Gastroesophageal sphincter (tissue), 4 donors: ENCODE results near the gene COLEC11. TPM values are rescaled to one million over a fixed set of nuclear protein-coding genes. Genes with fewer than 3 reads are reported as not detected.

Source experiments
- ATAC-seq: fragments of 150-250 bp; one replicate; pipeline ENCODE4 v1.9.1; 2016; ENCODE audit warnings: mild to moderate bottlenecking, moderate library complexity
- H3K27ac ChIP-seq, 4 donors: fragments of 200-600 bp; sonication (generic) in 3 of 4; 1 replicate in 3 of 4; 2 replicates in 1 of 4; pipeline ENCODE4 v1.5.1; 2016 to 2019
- H3K27me3 ChIP-seq: fragments of 200-600 bp; sonication (generic); one replicate; pipeline ENCODE4 v1.5.1; 2019
- H3K36me3 ChIP-seq, 2 donors: fragments of 200-600 bp; sonication (generic); one replicate each; pipeline ENCODE4 v1.5.1; 2019; ENCODE audit warnings: control low read depth in 1 of 2
- H3K4me1 ChIP-seq, 3 donors: fragments of 200-600 bp; sonication (generic); 1 replicate in 2 of 3; 2 replicates in 1 of 3; pipeline ENCODE4 v1.5.1; 2016 to 2019; ENCODE audit warnings: control low read depth in 2 of 3
- H3K4me3 ChIP-seq, 2 donors: fragments of 200-600 bp; sonication (generic); one replicate each; pipeline ENCODE4 v1.5.1; 2019; ENCODE audit warnings: mild to moderate bottlenecking in 1 of 2, moderate library complexity in 1 of 2
- H3K9me3 ChIP-seq, 3 donors: fragments of 200-600 bp; sonication (generic); one replicate each; pipeline ENCODE4 v1.5.1; 2017 to 2019; ENCODE audit warnings: control low read depth in 2 of 3
- EP300 ChIP-seq: sonication (generic); formaldehyde crosslinking; IDR thresholded peaks from one replicate; pipeline ENCODE4 v1.6.1; 2017; ENCODE audit warnings: antibody characterized with exemption, mild to moderate bottlenecking
- POLR2A ChIP-seq, 2 donors: fragments of 450-650 bp; IDR thresholded peaks; one replicate each; pipeline ENCODE4 v1.6.1; 2017; ENCODE audit warnings: antibody characterized with exemption in 2 of 2, mild to moderate bottlenecking in 2 of 2, moderate library complexity in 1 of 2
- POLR2AphosphoS5 ChIP-seq: sonication (generic); formaldehyde crosslinking; IDR thresholded peaks from one replicate; pipeline ENCODE4 v1.6.1; 2017; ENCODE audit warnings: antibody characterized with exemption
- WGBS, 2 donors: methylation state at CpG; one replicate each; pipeline ENCODE4 v1.1.5; 2018; ENCODE audit warnings: low coverage in 1 of 2; 5-methylcytosine and 5-hydroxymethylcytosine counted together
- total RNA-seq, 4 donors: library from RNA; depleted of rRNA; stranded (reverse); fragments of >200 nt; gene quantifications; one replicate each; pipeline ENCODE4 v1.1.0, GENCODE V29; 2016
- TF ChIP-seq, protein P1 (sequence below), 4 experiments: fragments of 200-600 bp in 2 of 4; fragments of 450-650 bp in 2 of 4; sonication (generic) in 1 of 4; IDR thresholded peaks; one replicate each; pipeline ENCODE4 v1.5.1; 2017 to 2019; ENCODE audit warnings: antibody characterized with exemption in 4 of 4, mild to moderate bottlenecking in 2 of 4, moderate library complexity in 2 of 4

COLEC11 gene
- total RNA-seq, 4 donors from 2014 or later, result 0.57 to 5.0 (median 3.1) TPM

GRCh38 chr2:3675687-3676086 is 80.8 kb downstream of the COLEC11 start:
- ATAC-seq, result no peak
- H3K27ac ChIP-seq, result no peak overlapping the region
- H3K27me3 ChIP-seq, result peaks cover 11% of the 10 kb centered on the region
- H3K9me3 ChIP-seq, result no peaks in the 10 kb centered on the region
- no peaks in the 10 kb centered on the region for H3K36me3 ChIP-seq
- WGBS, 2 donors, result 89 to 91% methylated on average over 3 to 4 of the region's 4 CpGs
- no peaks in the 10 kb centered on the region for H3K4me1 ChIP-seq
- TF ChIP-seq EP300, result no peak
- TF ChIP-seq, protein P1, sequence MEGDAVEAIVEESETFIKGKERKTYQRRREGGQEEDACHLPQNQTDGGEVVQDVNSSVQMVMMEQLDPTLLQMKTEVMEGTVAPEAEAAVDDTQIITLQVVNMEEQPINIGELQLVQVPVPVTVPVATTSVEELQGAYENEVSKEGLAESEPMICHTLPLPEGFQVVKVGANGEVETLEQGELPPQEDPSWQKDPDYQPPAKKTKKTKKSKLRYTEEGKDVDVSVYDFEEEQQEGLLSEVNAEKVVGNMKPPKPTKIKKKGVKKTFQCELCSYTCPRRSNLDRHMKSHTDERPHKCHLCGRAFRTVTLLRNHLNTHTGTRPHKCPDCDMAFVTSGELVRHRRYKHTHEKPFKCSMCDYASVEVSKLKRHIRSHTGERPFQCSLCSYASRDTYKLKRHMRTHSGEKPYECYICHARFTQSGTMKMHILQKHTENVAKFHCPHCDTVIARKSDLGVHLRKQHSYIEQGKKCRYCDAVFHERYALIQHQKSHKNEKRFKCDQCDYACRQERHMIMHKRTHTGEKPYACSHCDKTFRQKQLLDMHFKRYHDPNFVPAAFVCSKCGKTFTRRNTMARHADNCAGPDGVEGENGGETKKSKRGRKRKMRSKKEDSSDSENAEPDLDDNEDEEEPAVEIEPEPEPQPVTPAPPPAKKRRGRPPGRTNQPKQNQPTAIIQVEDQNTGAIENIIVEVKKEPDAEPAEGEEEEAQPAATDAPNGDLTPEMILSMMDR (IDR thresholded peaks at IDR 0.05), result no peak
- no peak for TF ChIP-seq POLR2A (IDR thresholded peaks at IDR 0.05)
- TF ChIP-seq POLR2AphosphoS5, result no peak
- H3K4me3 ChIP-seq, result no peak overlapping the region

- Histone ChIP-seq H3K4me3 (no peak overlapping the region), H3K9me3 (no peaks in the 10 kb centered on the region), H3K27ac (no peak overlapping the region), H3K36me3 (no peaks in the 10 kb centered on the region), H3K4me1 (no peaks in the 10 kb centered on the region), H3K27me3 (peaks cover 11% of the 10 kb centered on the region)
- TF ChIP-seq POLR2AphosphoS5 (no peak), POLR2A (IDR thresholded peaks at IDR 0.05) (no peak), EP300 (no peak)
- TF ChIP-seq, protein P1 (IDR thresholded peaks at IDR 0.05), result no peak
- 79 to 100% methylated on average over 2 to 6 of the region's 9 CpGs for WGBS, 2 donors
- no peak for ATAC-seq
Observed at GRCh38 chr2:3677436-3677835, 82.5 kb downstream of the COLEC11 start.

GRCh38 chr2:3678212-3678611 is 83.3 kb downstream of the COLEC11 start:
- peaks cover 5% of the 10 kb centered on the region for H3K27me3 ChIP-seq
- no peaks in the 10 kb centered on the region for H3K36me3 ChIP-seq
- H3K9me3 ChIP-seq, result no peaks in the 10 kb centered on the region
- H3K27ac ChIP-seq, result no peak overlapping the region
- H3K4me1 ChIP-seq, result no peaks in the 10 kb centered on the region
- no peak for ATAC-seq
- TF ChIP-seq, protein P1 (IDR thresholded peaks at IDR 0.05), result no peak
- TF ChIP-seq POLR2AphosphoS5 (no peak), EP300 (no peak), POLR2A (IDR thresholded peaks at IDR 0.05) (no peak)
- WGBS, 2 donors, result 55 to 92% methylated on average over 2 to 3 of the region's 9 CpGs
- H3K4me3 ChIP-seq, result no peak overlapping the region

- 95% methylated on average over 2 of the region's 2 CpGs; no CpG with 5 or more reads in 1 of the 2 donors for WGBS, 2 donors
- Histone ChIP-seq H3K9me3 (no peaks in the 10 kb centered on the region), H3K4me3 (no peak overlapping the region), H3K4me1 (no peaks in the 10 kb centered on the region), H3K36me3 (no peaks in the 10 kb centered on the region), H3K27ac (no peak overlapping the region), H3K27me3 (peaks cover 5% of the 10 kb centered on the region)
- TF ChIP-seq EP300 (no peak), POLR2A (IDR thresholded peaks at IDR 0.05) (no peak), POLR2AphosphoS5 (no peak)
- TF ChIP-seq, protein P1 (IDR thresholded peaks at IDR 0.05), result no peak
- no peak for ATAC-seq
Observed at GRCh38 chr2:3679180-3679579, 84.3 kb downstream of the COLEC11 start.

GRCh38 chr2:3679616-3680393 is 84.9 kb downstream of the COLEC11 start:
- no peaks in the 10 kb centered on the region for H3K9me3 ChIP-seq
- no peak for TF ChIP-seq POLR2A (IDR thresholded peaks at IDR 0.05)
- no peak for TF ChIP-seq POLR2AphosphoS5
- TF ChIP-seq, protein P1 (IDR thresholded peaks at IDR 0.05), result no peak
- TF ChIP-seq EP300, result no peak
- no peak overlapping the region for H3K27ac ChIP-seq
- H3K4me3 ChIP-seq, result no peak overlapping the region
- no peaks in the 10 kb centered on the region for H3K4me1 ChIP-seq
- WGBS, 2 donors, result 86 to 90% methylated on average over 2 to 7 of the region's 23 CpGs
- H3K27me3 ChIP-seq, result peaks cover 5% of the 10 kb centered on the region
- no peaks in the 10 kb centered on the region for H3K36me3 ChIP-seq
- ATAC-seq, result no peak
